Parathyroid adenoma (tissue), 2 donors: ENCODE results near the gene BOLA3.
"Not testable (repeated sequence)": the region's sequence is repeated elsewhere in the genome, so short reads cannot be mapped to it uniquely, and the experiment has no call there.

Source experiments
- H2AFZ ChIP-seq: fragments of 300-600 bp; sonication (generic); one replicate; pipeline ENCODE4 v1.7.0; 2017; ENCODE audit warnings: antibody characterized with exemption, mild to moderate bottlenecking
- H3K27ac ChIP-seq: fragments of 300-600 bp; sonication (generic); one replicate; pipeline ENCODE4 v1.7.0; 2017
- H3K27me3 ChIP-seq: fragments of 300-600 bp; sonication (generic); one replicate; pipeline ENCODE4 v1.7.0; 2017; ENCODE audit warnings: low read length; ENCODE audit not compliant: control insufficient read depth, insufficient read depth
- H3K36me3 ChIP-seq: fragments of 300-600 bp; sonication (generic); one replicate; pipeline ENCODE4 v1.7.0; 2017; ENCODE audit warnings: low read length; ENCODE audit not compliant: control insufficient read depth, insufficient read depth
- H3K4me1 ChIP-seq: fragments of 300-600 bp; sonication (generic); one replicate; pipeline ENCODE4 v1.7.0; 2017; ENCODE audit warnings: control low read depth
- H3K4me2 ChIP-seq: fragments of 300-600 bp; sonication (generic); one replicate; pipeline ENCODE4 v1.7.0; 2017; ENCODE audit warnings: low read length
- H3K4me3 ChIP-seq: fragments of 300-600 bp; sonication (generic); one replicate; pipeline ENCODE4 v1.7.0; 2017; ENCODE audit warnings: low read depth, low read length
- H3K79me2 ChIP-seq: fragments of 300-600 bp; sonication (generic); one replicate; pipeline ENCODE4 v1.7.0; 2017; ENCODE audit warnings: control low read depth
- H3K9ac ChIP-seq: fragments of 300-600 bp; sonication (generic); one replicate; pipeline ENCODE4 v1.7.0; 2017; ENCODE audit warnings: mild to moderate bottlenecking
- H3K9me3 ChIP-seq: fragments of 300-600 bp; sonication (generic); one replicate; pipeline ENCODE4 v1.7.0; 2017; ENCODE audit warnings: low read length; ENCODE audit not compliant: control insufficient read depth
- CTCF ChIP-seq: fragments of 300-600 bp; sonication (generic); IDR thresholded peaks from one replicate; pipeline ENCODE4 v1.7.0; 2017; ENCODE audit warnings: antibody characterized with exemption, mild to moderate bottlenecking
- donor health status: primary hyperparathyroidism.

Gene BOLA3

DNA sequence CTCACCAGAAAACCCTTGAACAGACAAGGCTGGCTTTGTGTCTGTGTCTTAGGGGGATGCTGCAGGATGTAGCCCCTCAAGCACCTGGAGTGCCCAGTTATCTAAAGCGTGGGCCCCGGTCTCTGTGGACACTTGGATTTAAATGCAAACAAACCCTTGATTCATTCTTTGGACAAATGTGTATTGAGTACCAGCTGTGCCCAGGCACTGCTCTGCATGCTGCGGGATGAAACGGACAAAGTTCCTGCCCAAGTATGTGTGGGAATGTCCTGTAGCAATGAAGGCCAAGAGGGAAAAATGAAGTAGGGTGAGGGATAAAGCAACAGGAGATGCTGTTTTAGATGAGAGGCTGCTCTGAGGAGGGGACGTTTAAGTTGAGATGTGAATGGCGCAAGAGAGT lies 53.9 kb downstream of the BOLA3 start:
- Histone ChIP-seq H3K9me3 (no peaks in the 10 kb centered on the region), H3K79me2 (no peaks in the 10 kb centered on the region), H3K27me3 (no peaks in the 10 kb centered on the region), H3K4me1 (no peaks in the 10 kb centered on the region), H3K9ac (no peak overlapping the region), H3K27ac (no peak overlapping the region), H3K36me3 (no peaks in the 10 kb centered on the region), H2AFZ (no peak overlapping the region), H3K4me2 (no peak overlapping the region), H3K4me3 (no peak overlapping the region)
- TF ChIP-seq CTCF = no peak

- no peak overlapping the region for H3K4me3 ChIP-seq
- H3K4me2 ChIP-seq = no peak overlapping the region
- H3K27ac ChIP-seq = no peak overlapping the region
- H3K27me3 ChIP-seq = no peaks in the 10 kb centered on the region
- H2AFZ ChIP-seq = no peak overlapping the region
- no peaks in the 10 kb centered on the region for H3K4me1 ChIP-seq
- H3K9ac ChIP-seq = no peak overlapping the region
- no peaks in the 10 kb centered on the region for H3K9me3 ChIP-seq
- TF ChIP-seq CTCF = no peak
- H3K36me3 ChIP-seq = no peaks in the 10 kb centered on the region
- H3K79me2 ChIP-seq = no peaks in the 10 kb centered on the region
Measured at GRCh38 chr2:74093426-74093825, 54.3 kb downstream of the BOLA3 start.

GRCh38 chr2:74092275-74092674 lies 55.4 kb downstream of the BOLA3 start:
- H3K4me1 ChIP-seq = no peaks in the 10 kb centered on the region
- no peak overlapping the region for H2AFZ ChIP-seq
- no peak overlapping the region for H3K27ac ChIP-seq
- TF ChIP-seq CTCF = no peak
- H3K4me3 ChIP-seq = no peak overlapping the region
- no peak overlapping the region for H3K9ac ChIP-seq
- H3K9me3 ChIP-seq = no peaks in the 10 kb centered on the region
- H3K36me3 ChIP-seq = no peaks in the 10 kb centered on the region
- H3K4me2 ChIP-seq = no peak overlapping the region
- no peaks in the 10 kb centered on the region for H3K27me3 ChIP-seq
- H3K79me2 ChIP-seq = no peaks in the 10 kb centered on the region

DNA sequence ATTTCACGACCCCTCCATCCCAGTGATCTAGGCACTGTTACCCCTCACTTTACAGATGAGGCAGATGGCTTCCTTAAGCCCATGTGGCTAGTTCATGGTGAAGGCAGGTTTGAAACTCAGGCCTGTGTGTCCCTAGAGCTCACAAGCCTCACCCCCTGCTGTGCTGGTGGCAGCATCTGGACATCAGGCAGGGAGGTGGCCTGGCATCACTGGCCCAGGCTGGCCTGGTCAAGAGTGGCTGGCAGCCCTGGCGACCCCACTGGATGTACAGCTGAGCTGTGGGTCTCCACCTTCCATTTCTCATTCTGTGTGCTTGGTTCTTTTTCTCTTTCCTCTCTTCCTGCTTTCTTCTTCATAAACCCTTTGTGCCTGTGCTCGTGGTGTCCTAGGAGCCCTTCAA lies 56.3 kb downstream of the BOLA3 start:
- H3K79me2 ChIP-seq = no peaks in the 10 kb centered on the region
- H3K27me3 ChIP-seq = no peaks in the 10 kb centered on the region
- H3K4me3 ChIP-seq = no peak overlapping the region
- no peak overlapping the region for H3K27ac ChIP-seq
- no peaks in the 10 kb centered on the region for H3K36me3 ChIP-seq
- TF ChIP-seq CTCF = no peak
- no peak overlapping the region for H3K9ac ChIP-seq
- H3K4me1 ChIP-seq = no peaks in the 10 kb centered on the region
- no peak overlapping the region for H2AFZ ChIP-seq
- H3K9me3 ChIP-seq = no peaks in the 10 kb centered on the region
- no peak overlapping the region for H3K4me2 ChIP-seq

- Histone ChIP-seq H3K4me2 (no peak overlapping the region), H3K27ac (no peak overlapping the region), H3K79me2 (no peaks in the 10 kb centered on the region), H3K4me3 (no peak overlapping the region), H3K27me3 (no peaks in the 10 kb centered on the region), H3K4me1 (no peaks in the 10 kb centered on the region), H3K36me3 (no peaks in the 10 kb centered on the region), H3K9ac (no peak overlapping the region), H2AFZ (no peak overlapping the region), H3K9me3 (no peaks in the 10 kb centered on the region)
- TF ChIP-seq CTCF = no peak
Measured at GRCh38 chr2:74089816-74090745, 57.6 kb downstream of the BOLA3 start.

DNA sequence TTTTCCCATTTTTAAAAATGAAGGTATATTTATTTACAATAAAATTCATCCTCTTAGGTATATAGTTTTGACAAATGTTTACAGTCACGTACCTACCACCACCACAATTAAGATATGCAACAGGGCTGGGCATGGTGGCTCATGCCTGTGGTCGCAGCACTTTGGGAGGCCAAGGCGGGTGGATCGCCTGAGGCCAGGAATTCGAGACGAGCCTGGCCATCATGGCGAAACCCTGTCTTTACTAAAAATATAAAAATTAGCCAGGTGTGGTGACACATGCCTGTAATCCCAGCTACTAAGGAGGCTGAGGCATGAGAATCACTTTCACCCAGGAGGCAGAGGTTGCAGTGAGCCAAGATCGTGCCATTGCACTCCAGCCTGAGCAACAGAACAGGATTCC lies 59.0 kb downstream of the BOLA3 start:
- not testable (repeated sequence) for H3K27me3 ChIP-seq, H3K36me3 ChIP-seq, H2AFZ ChIP-seq, H3K9ac ChIP-seq, H3K9me3 ChIP-seq, H3K79me2 ChIP-seq, H3K4me3 ChIP-seq, H3K27ac ChIP-seq, H3K4me1 ChIP-seq, H3K4me2 ChIP-seq
